Skeletal muscle cell (primary cell): ENCODE data around the gene SLC35E1.
A peak's percentile ranks its signal among the peaks of the same experiment; 100 is the strongest.

Experiments
- DNase-seq: peaks from one replicate; pipeline ENCODE4 v3.0.0-alpha.2; 2010; ENCODE audit warnings: low read depth
- H3K4me3 ChIP-seq: 2 replicates; pipeline ENCODE4 v1.5.1; 2011; ENCODE audit warnings: low read depth, mild to moderate bottlenecking, control low read depth, low read length, moderate library complexity

Gene SLC35E1

GRCh38 chr19:16584248-16585093 is 12.3 kb upstream of the SLC35E1 start:
- DNase-seq, result no peak
- H3K4me3 ChIP-seq, result no peak overlapping the region

GRCh38 chr19:16582486-16583261 is 10.5 kb upstream of the SLC35E1 start:
- H3K4me3 ChIP-seq, result no peak overlapping the region
- DNase-seq, result no peak

- DNase-seq, result no peak
- H3K4me3 ChIP-seq, result no peak overlapping the region
These were observed 9.7 kb upstream of the SLC35E1 start for GRCh38 chr19:16581971-16582343.

GRCh38 chr19:16581145-16581970 is 9.1 kb upstream of the SLC35E1 start:
- DNase-seq, result no peak
- H3K4me3 ChIP-seq, result no peak overlapping the region

- no peak overlapping the region for H3K4me3 ChIP-seq
- DNase-seq, result no peak
These were observed 7.2 kb upstream of the SLC35E1 start for GRCh38 chr19:16579381-16579780.

- no peak overlapping the region for H3K4me3 ChIP-seq
- DNase-seq, result no peak
These were observed 5.3 kb upstream of the SLC35E1 start for GRCh38 chr19:16577531-16577985.

GRCh38 chr19:16576690-16577530 is 4.7 kb upstream of the SLC35E1 start:
- no peak for DNase-seq
- H3K4me3 ChIP-seq, result no peak overlapping the region

GRCh38 chr19:16575861-16576689 is 3.9 kb upstream of the SLC35E1 start:
- H3K4me3 ChIP-seq, result no peak overlapping the region
- no peak for DNase-seq

- H3K4me3 ChIP-seq, result no peak overlapping the region
- no peak for DNase-seq
These were observed 3.1 kb upstream of the SLC35E1 start for GRCh38 chr19:16575282-16575681.

- peak overlapping the region; percentile 94 for H3K4me3 ChIP-seq
- DNase-seq, result no peak
These were observed 1.7 kb upstream of the SLC35E1 start for GRCh38 chr19:16573925-16574324.

GRCh38 chr19:16573296-16573695 is 1.1 kb upstream of the SLC35E1 start:
- H3K4me3 ChIP-seq, result peak overlapping the region; percentile 94
- DNase-seq, result no peak

- H3K4me3 ChIP-seq, result peak overlapping the region; percentile 86
- DNase-seq, result no peak
These were observed 338 bp downstream of the SLC35E1 start for GRCh38 chr19:16571822-16572331.

- peak overlapping the region; percentile 86 for H3K4me3 ChIP-seq
- DNase-seq, result peak; percentile 31
These were observed 932 bp downstream of the SLC35E1 start for GRCh38 chr19:16571283-16571682.

- no peak overlapping the region for H3K4me3 ChIP-seq
- DNase-seq, result no peak
These were observed 2.5 kb downstream of the SLC35E1 start for GRCh38 chr19:16569609-16570320.

- H3K4me3 ChIP-seq, result no peak overlapping the region
- DNase-seq, result no peak
These were observed 5.5 kb downstream of the SLC35E1 start for GRCh38 chr19:16566702-16567101.

- no peak overlapping the region for H3K4me3 ChIP-seq
- DNase-seq, result no peak
These were observed 6.1 kb downstream of the SLC35E1 start for GRCh38 chr19:16566161-16566560.

- no peak overlapping the region for H3K4me3 ChIP-seq
These were observed 7.4 kb downstream of the SLC35E1 start for GRCh38 chr19:16564842-16565241.

More at GRCh38 chr19:16564842-16565241, 7.4 kb downstream of the SLC35E1 start:
- no peak for DNase-seq
